Measurements from ENCODE around the gene TOGARAM1. TPM values are rescaled to one million over a fixed set of nuclear protein-coding genes. Genes with fewer than 3 reads are reported as not detected.
A peak's percentile ranks its signal among the peaks of the same experiment; 100 is the strongest.

TOGARAM1 gene
- total and polyA plus RNA-seq, 2 experiments from 2014 or later: 10.5 to 12.2 TPM

DNA sequence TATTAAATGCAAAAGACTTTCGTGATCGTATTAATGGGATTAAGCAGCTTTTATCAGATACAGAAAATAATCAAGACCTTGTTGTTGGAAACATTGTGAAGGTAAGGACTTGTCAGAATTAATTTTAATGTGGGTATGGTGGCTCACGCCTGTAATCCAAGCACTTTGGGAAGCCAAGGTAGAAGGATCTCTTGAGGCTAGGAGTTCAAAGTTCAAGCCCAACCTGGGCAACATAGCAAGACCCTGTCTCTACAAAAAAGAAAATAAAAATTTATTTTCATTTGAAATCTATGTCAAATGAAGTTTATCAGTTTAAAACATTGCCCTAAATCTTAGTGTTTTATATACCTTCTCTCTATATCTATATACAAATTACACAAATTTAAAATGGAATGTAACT, 104.7 kb downstream of the TOGARAM1 start:
- 95 to 97% methylated on average over 3 of the region's 3 CpGs for WGBS, 2 experiments (ENCODE audit: low coverage in 1 of 2, low lambda C conversion rate in 2 of 2, missing lambda C conversion rate in 2 of 2)
- TF ChIP-seq EZH2 (IDR thresholded peaks at IDR 0.05; ENCODE audit: insufficient read depth, poor library complexity, severe bottlenecking): no peak
- no peak for TF ChIP-seq EZH2phosphoT487 (IDR thresholded peaks at IDR 0.05; ENCODE audit: insufficient read depth, low read depth)

DNA sequence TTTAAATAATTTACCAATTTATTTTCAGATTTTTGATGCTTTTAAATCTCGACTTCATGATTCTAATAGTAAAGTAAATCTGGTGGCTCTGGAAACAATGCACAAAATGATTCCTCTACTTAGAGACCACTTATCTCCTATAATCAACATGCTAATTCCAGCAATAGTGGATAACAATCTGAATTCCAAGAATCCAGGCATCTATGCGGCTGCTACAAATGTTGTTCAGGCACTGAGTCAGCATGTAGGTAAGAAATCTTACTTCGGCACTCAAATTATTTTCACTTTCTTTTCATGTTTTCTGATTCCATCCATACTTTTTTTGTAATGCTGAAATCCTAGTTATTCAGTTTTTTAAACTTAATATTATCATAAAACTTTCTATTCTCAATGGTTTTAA, 106.4 kb downstream of the TOGARAM1 start:
- no peak for DNase-seq
- H3K4me3 ChIP-seq: no peak overlapping the region
- no peak overlapping the region for H3K9ac ChIP-seq
- H3K27ac ChIP-seq: no peak overlapping the region
- no peaks in the 10 kb centered on the region for H4K20me1 ChIP-seq (ENCODE audit: insufficient read depth)
- H3K4me1 ChIP-seq (ENCODE audit: insufficient read depth): no peaks in the 10 kb centered on the region
- no peaks in the 10 kb centered on the region for H3K27me3 ChIP-seq (replicated peaks; ENCODE audit: insufficient read depth)
- peaks cover 4% of the 10 kb centered on the region; the same call in 1 of the 2 replicates for H3K36me3 ChIP-seq (ENCODE audit: low read depth)
- 97 to 98% methylated on average over 3 of the region's 3 CpGs for WGBS, 2 experiments (ENCODE audit: low coverage in 1 of 2, low lambda C conversion rate in 2 of 2, missing lambda C conversion rate in 2 of 2)
- TF ChIP-seq EZH2phosphoT487 (IDR thresholded peaks at IDR 0.05; ENCODE audit: insufficient read depth, low read depth) (no peak), EZH2 (IDR thresholded peaks at IDR 0.05; ENCODE audit: insufficient read depth, poor library complexity, severe bottlenecking) (no peak)
- no peaks in the 10 kb centered on the region for H3F3A ChIP-seq (ENCODE audit: insufficient read depth)
- no peaks in the 10 kb centered on the region for H3K9me2 ChIP-seq (ENCODE audit: insufficient read depth)
- no peak overlapping the region for H3K4me2 ChIP-seq (ENCODE audit: unreplicated experiment)
- in situ Hi-C loops (cut with MboI): no loop called here
- H3K79me2 ChIP-seq (ENCODE audit: insufficient read depth): peaks cover 13% of the 10 kb centered on the region; the same call in 1 of the 2 replicates
- no peak overlapping the region for H2AFZ ChIP-seq
- H3K9me3 ChIP-seq (ENCODE audit: low read depth): no peaks in the 10 kb centered on the region

More for the DNA sequence above, 104.7 kb downstream of the TOGARAM1 start:
- Histone ChIP-seq H3K27me3 (replicated peaks; ENCODE audit: insufficient read depth) (no peaks in the 10 kb centered on the region), H4K20me1 (ENCODE audit: insufficient read depth) (no peaks in the 10 kb centered on the region), H3K4me2 (ENCODE audit: unreplicated experiment) (no peak overlapping the region), H3K9ac (no peak overlapping the region), H3F3A (ENCODE audit: insufficient read depth) (no peaks in the 10 kb centered on the region), H3K9me2 (ENCODE audit: insufficient read depth) (no peaks in the 10 kb centered on the region), H3K4me3 (no peak overlapping the region), H2AFZ (no peak overlapping the region), H3K79me2 (ENCODE audit: insufficient read depth) (peaks cover 18% of the 10 kb centered on the region; the same call in 1 of the 2 replicates), H3K9me3 (ENCODE audit: low read depth) (no peaks in the 10 kb centered on the region), H3K36me3 (ENCODE audit: low read depth) (peaks cover 4% of the 10 kb centered on the region; the same call in 1 of the 2 replicates), H3K27ac (no peak overlapping the region), H3K4me1 (ENCODE audit: insufficient read depth) (no peaks in the 10 kb centered on the region)
- no peak for DNase-seq
- in situ Hi-C loops (cut with MboI): no loop called here

DNA sequence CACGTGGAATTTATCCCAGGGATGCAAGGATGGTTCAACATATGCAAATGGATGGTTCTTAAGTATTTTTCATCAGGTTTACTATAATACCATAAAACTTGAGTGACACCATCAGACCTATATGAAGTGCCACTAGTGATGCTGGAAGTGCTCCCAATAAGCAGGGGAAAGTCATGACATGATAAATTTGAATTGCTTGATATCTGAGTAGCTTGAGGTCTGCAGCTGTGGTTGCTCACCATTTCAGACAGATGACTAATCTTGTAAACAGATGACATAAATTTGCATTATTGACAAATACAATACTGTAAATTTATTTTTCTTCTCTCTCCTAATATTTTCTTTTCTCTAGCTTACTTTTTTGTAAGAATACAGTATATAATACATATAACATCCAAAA, 108.2 kb downstream of the TOGARAM1 start:
- Histone ChIP-seq H3K4me2 (ENCODE audit: unreplicated experiment) (no peak overlapping the region), H3K9ac (no peak overlapping the region), H3K9me3 (ENCODE audit: low read depth) (no peaks in the 10 kb centered on the region), H2AFZ (no peak overlapping the region), H3K27ac (no peak overlapping the region), H3K36me3 (ENCODE audit: low read depth) (peaks cover 4% of the 10 kb centered on the region; the same call in 1 of the 2 replicates), H4K20me1 (ENCODE audit: insufficient read depth) (no peaks in the 10 kb centered on the region), H3F3A (ENCODE audit: insufficient read depth) (no peaks in the 10 kb centered on the region), H3K9me2 (ENCODE audit: insufficient read depth) (no peaks in the 10 kb centered on the region), H3K4me3 (no peak overlapping the region), H3K79me2 (ENCODE audit: insufficient read depth) (0 out of 2 replicates have a peak, but pooled peaks cover 3% of the 10 kb centered on the region), H3K27me3 (replicated peaks; ENCODE audit: insufficient read depth) (no peaks in the 10 kb centered on the region), H3K4me1 (ENCODE audit: insufficient read depth) (no peaks in the 10 kb centered on the region)
- in situ Hi-C loops (cut with MboI): no loop called here
- 97 to 100% methylated on average over 1 of the region's 1 CpG for WGBS, 2 experiments (ENCODE audit: low coverage in 1 of 2, low lambda C conversion rate in 2 of 2, missing lambda C conversion rate in 2 of 2)
- peak; percentile 12 for DNase-seq
- TF ChIP-seq EZH2phosphoT487 (IDR thresholded peaks at IDR 0.05; ENCODE audit: insufficient read depth, low read depth) (no peak), EZH2 (IDR thresholded peaks at IDR 0.05; ENCODE audit: insufficient read depth, poor library complexity, severe bottlenecking) (no peak)

DNA sequence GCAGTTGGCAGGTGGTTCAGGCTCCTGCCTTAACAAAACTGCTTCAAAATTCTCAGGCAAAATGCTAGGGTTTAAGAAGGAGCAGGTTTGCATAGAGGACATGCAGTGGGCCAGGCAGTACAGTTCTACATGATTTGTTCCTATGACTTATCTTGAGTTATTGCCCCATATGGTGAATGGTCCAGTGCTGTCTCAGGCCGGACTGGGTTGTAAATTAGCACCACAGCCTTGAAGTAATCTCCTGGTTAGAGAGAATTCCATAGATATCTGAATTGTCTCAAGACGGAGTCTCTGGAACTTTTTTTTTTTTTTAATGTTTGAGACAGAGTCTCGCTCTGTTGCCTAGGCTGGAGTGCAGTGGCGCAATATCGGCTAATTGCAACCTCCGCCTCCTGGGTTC, 110.1 kb downstream of the TOGARAM1 start:
- Histone ChIP-seq H3K79me2 (ENCODE audit: insufficient read depth) (no peaks in the 10 kb centered on the region), H3K4me3 (no peak overlapping the region), H3K9me3 (ENCODE audit: low read depth) (no peaks in the 10 kb centered on the region), H3K9ac (no peak overlapping the region), H3K4me1 (ENCODE audit: insufficient read depth) (no peaks in the 10 kb centered on the region), H4K20me1 (ENCODE audit: insufficient read depth) (no peaks in the 10 kb centered on the region), H3K27me3 (replicated peaks; ENCODE audit: insufficient read depth) (no peaks in the 10 kb centered on the region), H3K27ac (no peak overlapping the region), H3K9me2 (ENCODE audit: insufficient read depth) (no peaks in the 10 kb centered on the region), H3K36me3 (ENCODE audit: low read depth) (peaks cover 4% of the 10 kb centered on the region; the same call in 1 of the 2 replicates), H3F3A (ENCODE audit: insufficient read depth) (no peaks in the 10 kb centered on the region), H2AFZ (no peak overlapping the region), H3K4me2 (ENCODE audit: unreplicated experiment) (no peak overlapping the region)
- in situ Hi-C loops (cut with MboI): no loop called here
- 95 to 97% methylated on average over 6 of the region's 6 CpGs for WGBS, 2 experiments (ENCODE audit: low coverage in 1 of 2, low lambda C conversion rate in 2 of 2, missing lambda C conversion rate in 2 of 2)
- TF ChIP-seq EZH2phosphoT487 (IDR thresholded peaks at IDR 0.05; ENCODE audit: insufficient read depth, low read depth) (no peak), EZH2 (IDR thresholded peaks at IDR 0.05; ENCODE audit: insufficient read depth, poor library complexity, severe bottlenecking) (no peak)
- no peak for DNase-seq

All from GM23248 (cell line).